IMR-90 (cell line): ENCODE data around the gene CYP4F2. TPM values are rescaled to one million over a fixed set of nuclear protein-coding genes. Genes with fewer than 3 reads are reported as not detected.
"Not testable (repeated sequence)": the region's sequence is repeated elsewhere in the genome, so short reads cannot be mapped to it uniquely, and the experiment has no call there.

Experiments
- ATAC-seq: fragments of 200-7000 bp; cut with Tn5 transposase; 2 replicates; pipeline ENCODE4 v1.9.1; 2020; ENCODE audit warnings: low read depth, mild to moderate bottlenecking, moderate library complexity
- BruUV-seq: library from RNA; stranded (reverse); fragments of 400-500 nt; replicated peaks from 2 replicates; lab custom pipeline; 2021; lab: Mats Ljungman, UMichigan
- CTCF ChIA-PET: fragments of 300-600 bp; formaldehyde crosslinking; extraction: SDS; loops from one replicate; lab custom pipeline; 2021; ENCODE audit warnings: antibody characterized with exemption; lab: Yijun Ruan, JAX
- POLR2A ChIA-PET: fragments of 300-600 bp; sonication (Branson Sonifier 250); formaldehyde crosslinking; loops from one replicate; lab custom pipeline; 2022; ENCODE audit warnings: antibody characterized with exemption; ENCODE audit not compliant: unreplicated experiment; lab: Charles Lee
- DNase-seq: peaks from one replicate; pipeline ENCODE4 v3.0.0; 2013
- H2AFZ ChIP-seq: replicated peaks from 2 replicates; pipeline ENCODE3; 2013; ENCODE audit warnings: low read length, mild to moderate bottlenecking; ENCODE audit not compliant: poor library complexity
- H2AK5ac ChIP-seq: 2 replicates; pipeline ENCODE4 v1.6.1; 2013; ENCODE audit warnings: low read depth, low read length, inconsistent platforms
- H2AK9ac ChIP-seq: replicated peaks from 2 replicates; pipeline ENCODE3; 2013; ENCODE audit warnings: mild to moderate bottlenecking, low read depth, low read length, moderate library complexity; ENCODE audit not compliant: poor library complexity
- H2BK120ac ChIP-seq: 2 replicates; pipeline ENCODE4 v1.6.1; 2013; ENCODE audit warnings: low read depth, low read length, inconsistent platforms
- H2BK15ac ChIP-seq: 3 replicates; pipeline ENCODE4 v1.6.1; 2013; ENCODE audit warnings: low read depth, low read length, inconsistent platforms
- H2BK20ac ChIP-seq: 2 replicates; pipeline ENCODE4 v1.6.1; 2013; ENCODE audit warnings: low read depth, mild to moderate bottlenecking, inconsistent platforms, low read length, moderate library complexity
- H2BK5ac ChIP-seq: 2 replicates; pipeline ENCODE4 v1.6.1; 2013; ENCODE audit warnings: mild to moderate bottlenecking, low read depth, low read length, inconsistent platforms; ENCODE audit not compliant: poor library complexity, severe bottlenecking
- H3K14ac ChIP-seq: replicated peaks from 2 replicates; pipeline ENCODE4 v1.6.1; 2013; ENCODE audit warnings: low read depth, low read length, inconsistent platforms
- H3K18ac ChIP-seq: 2 replicates; pipeline ENCODE4 v1.6.1; 2013; ENCODE audit warnings: low read depth, low read length, control low read depth
- H3K23ac ChIP-seq: 2 replicates; pipeline ENCODE4 v1.6.1; 2013; ENCODE audit warnings: low read depth, low read length, inconsistent platforms
- H3K27ac ChIP-seq: 2 replicates; pipeline ENCODE4 v1.5.1; 2013; ENCODE audit warnings: mild to moderate bottlenecking, control low read depth, low read length; ENCODE audit not compliant: insufficient read depth
- H3K27me3 ChIP-seq: 2 replicates; pipeline ENCODE4 v1.6.1; 2013; ENCODE audit warnings: low read length; ENCODE audit not compliant: control insufficient read depth, insufficient read depth
- H3K36me3 ChIP-seq: 2 replicates; pipeline ENCODE4 v1.6.1; 2013; ENCODE audit warnings: low read length, mixed read lengths; ENCODE audit not compliant: control insufficient read depth, insufficient read depth
- H3K4ac ChIP-seq: 2 replicates; pipeline ENCODE4 v1.6.1; 2013; ENCODE audit warnings: low read depth, low read length, inconsistent platforms
- H3K4me1 ChIP-seq: 2 replicates; pipeline ENCODE4 v1.6.1; 2013; ENCODE audit warnings: low read length, mixed read lengths; ENCODE audit not compliant: control insufficient read depth, insufficient read depth
- H3K4me2 ChIP-seq: 2 replicates; pipeline ENCODE4 v1.6.1; 2013; ENCODE audit warnings: low read depth, mild to moderate bottlenecking, control low read depth, low read length, moderate library complexity
- H3K4me3 ChIP-seq: 2 replicates; pipeline ENCODE4 v1.5.1; 2013; ENCODE audit warnings: low read depth, mild to moderate bottlenecking, control low read depth, low read length, moderate library complexity; ENCODE audit not compliant: insufficient read depth
- H3K56ac ChIP-seq: 2 replicates; pipeline ENCODE4 v1.6.1; 2013; ENCODE audit warnings: low read length, inconsistent platforms; ENCODE audit not compliant: insufficient read depth; ENCODE audit errors: extremely low read depth
- H3K79me1 ChIP-seq, 2 experiments: 2 replicates each; pipeline ENCODE4 v1.6.1; 2013; ENCODE audit warnings: low read length in 2 of 2, inconsistent platforms in 1 of 2, low read depth in 1 of 2
- H3K9ac ChIP-seq: 2 replicates; pipeline ENCODE4 v1.6.1; 2013; ENCODE audit warnings: low read depth, low read length, control low read depth
- H3K9me1 ChIP-seq: 2 replicates; pipeline ENCODE4 v1.6.1; 2013; ENCODE audit warnings: low read length, inconsistent platforms; ENCODE audit not compliant: insufficient read depth
- H3K9me3 ChIP-seq: 2 replicates; pipeline ENCODE4 v1.6.1; 2013; ENCODE audit warnings: low read length; ENCODE audit not compliant: control insufficient read depth, insufficient read depth
- H4K20me1 ChIP-seq: 2 replicates; pipeline ENCODE4 v1.6.1; 2013; ENCODE audit warnings: low read length, inconsistent platforms; ENCODE audit not compliant: insufficient read depth
- H4K5ac ChIP-seq: 2 replicates; pipeline ENCODE4 v1.6.1; 2013; ENCODE audit warnings: mild to moderate bottlenecking, low read depth, low read length, control low read depth
- H4K8ac ChIP-seq, 2 experiments: 2 replicates each; pipeline ENCODE4 v1.6.1; 2013; ENCODE audit warnings: low read depth in 2 of 2, low read length in 2 of 2, control low read depth in 1 of 2, inconsistent platforms in 1 of 2
- H4K91ac ChIP-seq: 2 replicates; pipeline ENCODE4 v1.6.1; 2013; ENCODE audit warnings: low read depth, low read length, inconsistent platforms; ENCODE audit not compliant: insufficient read depth
- CEBPB ChIP-seq: IDR thresholded peaks from 2 replicates; pipeline ENCODE4 v1.6.1; 2012; ENCODE audit warnings: low read depth, low read length, improper control_type of control experiment
- MAFK ChIP-seq: IDR thresholded peaks from 2 replicates; pipeline ENCODE4 v1.6.1; 2012; ENCODE audit warnings: low read depth, low read length, improper control_type of control experiment
- MAZ ChIP-seq: IDR thresholded peaks from 2 replicates; pipeline ENCODE4 v1.6.1; 2012; ENCODE audit warnings: low read depth, mild to moderate bottlenecking, low read length, improper control_type of control experiment, moderate library complexity, borderline replicate concordance
- RCOR1 ChIP-seq: IDR thresholded peaks from 2 replicates; pipeline ENCODE4 v1.6.1; 2012; ENCODE audit warnings: mild to moderate bottlenecking, low read length, improper control_type of control experiment; ENCODE audit not compliant: insufficient replicate concordance
- WGBS, 2 experiments: methylation state at CpG; one replicate each; pipeline versions ENCODE4 v1.1.5 to v1.1.7; 2013; ENCODE audit warnings: missing lambda C conversion rate in 2 of 2; ENCODE audit not compliant: insufficient read length in 1 of 2; ENCODE audit errors: extremely low coverage in 2 of 2; 5-methylcytosine and 5-hydroxymethylcytosine counted together
- dilution Hi-C: fragments of 300-500 bp; cut with HindIII; formaldehyde crosslinking; loops from one replicate; pipeline ENCODE4 v1.14.3; 2018; ENCODE audit warnings: low sequenced_read_pairs; ENCODE audit not compliant: unreplicated experiment
- in situ Hi-C: fragments of 300-500 bp; cut with MboI; formaldehyde crosslinking; loops from 3 replicates; pipeline ENCODE4 v1.14.3; 2019; ENCODE audit warnings: low sequenced_read_pairs, inconsistent platforms, mixed read lengths
- intact Hi-C: fragments of 100-400 bp; cut with micrococcal nuclease; formaldehyde crosslinking; loops from 2 replicates; pipeline ENCODE4 v1.10.0; 2022
- polyA plus RNA-seq, 3 experiments: library from polyadenylated mRNA; depleted of rRNA; stranded (reverse); fragments of >200 nt; gene quantifications; 2 replicates each; pipeline ENCODE4 v1.2.3, GENCODE V29; 2012; ENCODE audit warnings: low replicate concordance in 1 of 3
- total RNA-seq: library from RNA; depleted of rRNA; stranded (reverse); fragments of >200 nt; gene quantifications from 2 replicates; pipeline ENCODE4 v1.2.3, GENCODE V29; 2012

CYP4F2 gene
- total and polyA plus RNA-seq, 2 of the 4 experiments (the other 2 are of a cell fraction), result not detected

GRCh38 chr19:15840833-15841232 lies 57.0 kb downstream of the CYP4F2 start:
- POLR2A ChIA-PET, result no interaction called here
- H3K4me3 ChIP-seq, result no peak overlapping the region
- H2AK5ac ChIP-seq, result no peak overlapping the region
- no peak overlapping the region for H2BK15ac ChIP-seq
- H4K91ac ChIP-seq, result no peak overlapping the region
- intact Hi-C loops, result no loop called here
- no peaks in the 10 kb centered on the region for H3K9me3 ChIP-seq
- dilution Hi-C loops, result no loop called here
- H3K18ac ChIP-seq, result no peak overlapping the region
- H2AFZ ChIP-seq, result no peak overlapping the region
- no peak overlapping the region for H3K56ac ChIP-seq
- ATAC-seq (no peak), DNase-seq (no peak)
- no peak overlapping the region for H3K4ac ChIP-seq
- H2AK9ac ChIP-seq, result no peak overlapping the region
- no peak overlapping the region for H2BK120ac ChIP-seq
- H3K27ac ChIP-seq, result no peak overlapping the region
- H3K79me1 ChIP-seq, result no peaks in the 10 kb centered on the region
- no peaks in the 10 kb centered on the region for H3K27me3 ChIP-seq
- no peak overlapping the region for H3K23ac ChIP-seq
- H4K20me1 ChIP-seq, result no peaks in the 10 kb centered on the region
- CTCF ChIA-PET, result no interaction called here
- BruUV-seq, result no TSS peak
- H3K36me3 ChIP-seq, result no peaks in the 10 kb centered on the region
- H3K4me2 ChIP-seq, result no peak overlapping the region
- H3K9ac ChIP-seq, result no peak overlapping the region
- H3K4me1 ChIP-seq, result no peaks in the 10 kb centered on the region
- no peak overlapping the region for H3K14ac ChIP-seq
- H4K8ac ChIP-seq, result no peak overlapping the region
- H2BK20ac ChIP-seq, result no peak overlapping the region
- TF ChIP-seq RCOR1, result no peak
- no peak for TF ChIP-seq CEBPB
- no peak for TF ChIP-seq MAFK
- TF ChIP-seq MAZ, result no peak
- no CpG with 5 or more reads among the region's 2 CpGs for WGBS, 2 experiments
- H3K9me1 ChIP-seq, result no peaks in the 10 kb centered on the region
- H4K5ac ChIP-seq, result no peak overlapping the region
- in situ Hi-C loops, result loop anchor here (25.0 kb wide), 1 partner anchor 346 kb away; the partner anchor contains the start of genes AP1M1 and FAM32A
- no peak overlapping the region for H2BK5ac ChIP-seq

GRCh38 chr19:15839888-15840287 lies 58.0 kb downstream of the CYP4F2 start:
- dilution Hi-C loops, H3K9me3 ChIP-seq, intact Hi-C loops: not testable (repeated sequence)

More at GRCh38 chr19:15839888-15840287, 58.0 kb downstream of the CYP4F2 start:
- H4K5ac ChIP-seq, H3K4me3 ChIP-seq, H3K56ac ChIP-seq, H2AFZ ChIP-seq, H3K27me3 ChIP-seq, H3K23ac ChIP-seq, H3K4me2 ChIP-seq, H3K4ac ChIP-seq, H3K9me1 ChIP-seq, H3K79me1 ChIP-seq, H2BK5ac ChIP-seq, H2AK5ac ChIP-seq, H2AK9ac ChIP-seq, H4K20me1 ChIP-seq, H3K27ac ChIP-seq, H4K8ac ChIP-seq, BruUV-seq, H3K4me1 ChIP-seq, ATAC-seq, H2BK15ac ChIP-seq, CTCF ChIA-PET, POLR2A ChIA-PET, H2BK20ac ChIP-seq, H3K36me3 ChIP-seq, H2BK120ac ChIP-seq, H3K14ac ChIP-seq, H3K9ac ChIP-seq, H3K18ac ChIP-seq, DNase-seq, H4K91ac ChIP-seq: not testable (repeated sequence)
- in situ Hi-C loops, result loop anchor here (25.0 kb wide), 1 partner anchor 347 kb away; the partner anchor contains the start of genes AP1M1 and FAM32A
- no CpG with 5 or more reads among the region's 4 CpGs for WGBS, 2 experiments
